Sigmoid colon (tissue), 7 donors: ENCODE data around the gene ORC4. TPM values are rescaled to one million over a fixed set of nuclear protein-coding genes. Genes with fewer than 3 reads are reported as not detected.

Source experiments
- DNase-seq: peaks from one replicate; pipeline ENCODE4 v3.0.0-alpha.2; 2019
- H3K27ac ChIP-seq, 4 donors: fragments of 200-600 bp; sonication (generic); one replicate each; pipeline ENCODE4 v1.5.1; 2016 to 2019; ENCODE audit warnings: mild to moderate bottlenecking in 1 of 4
- H3K27me3 ChIP-seq, 3 donors: fragments of 200-600 bp; sonication (generic); one replicate each; pipeline ENCODE4 v1.5.1; 2019; ENCODE audit warnings: mild to moderate bottlenecking in 1 of 3
- H3K36me3 ChIP-seq, 4 donors: fragments of 200-600 bp; sonication (generic); one replicate each; pipeline ENCODE4 v1.5.1; 2016 to 2019
- H3K4me1 ChIP-seq, 4 donors: fragments of 200-600 bp; sonication (generic); one replicate each; pipeline ENCODE4 v1.5.1; 2017 to 2019
- H3K4me3 ChIP-seq, 4 donors: fragments of 200-600 bp; sonication (generic); one replicate each; pipeline ENCODE4 v1.5.1; 2017 to 2019; ENCODE audit warnings: mild to moderate bottlenecking in 2 of 4, moderate library complexity in 1 of 4
- H3K9me3 ChIP-seq, 4 donors: fragments of 200-600 bp in 3 of 4; sonication (generic) in 3 of 4; one replicate each; pipeline versions ENCODE4 v1.5.1 to v1.6.1; 2013 to 2019
- CTCF ChIP-seq, 4 experiments: fragments of 450-650 bp in 3 of 4; fragments of 200-600 bp in 1 of 4; IDR thresholded peaks; one replicate each; pipeline ENCODE4 v1.5.1; 2016 to 2019; ENCODE audit warnings: antibody characterized with exemption in 4 of 4, mild to moderate bottlenecking in 3 of 4, moderate library complexity in 2 of 4
- EP300 ChIP-seq, 4 donors: sonication (generic); formaldehyde crosslinking; IDR thresholded peaks; one replicate each; pipeline ENCODE4 v1.6.1; 2017; ENCODE audit warnings: antibody characterized with exemption in 4 of 4
- POLR2A ChIP-seq, 2 donors: fragments of 450-650 bp; IDR thresholded peaks; one replicate each; pipeline ENCODE4 v1.6.1; 2016; ENCODE audit warnings: antibody characterized with exemption in 2 of 2, mild to moderate bottlenecking in 2 of 2, moderate library complexity in 2 of 2
- POLR2AphosphoS5 ChIP-seq, 4 donors: sonication (generic); formaldehyde crosslinking; IDR thresholded peaks; one replicate each; pipeline ENCODE4 v1.6.1; 2017; ENCODE audit warnings: antibody characterized with exemption in 4 of 4
- WGBS, 2 donors: extraction: QIAGEN DNeasy Blood & Tissue Kit; methylation state at CpG; one replicate each; pipeline ENCODE4 v1.1.7; 2013; 5-methylcytosine and 5-hydroxymethylcytosine counted together
- intact Hi-C: fragments of 100-400 bp; cut with DNase I; formaldehyde crosslinking; loops from one replicate; pipeline ENCODE4 v1.15.1; 2023
- polyA plus RNA-seq, 3 donors: library from polyadenylated mRNA; stranded (reverse); fragments of 200-250 nt; gene quantifications; one replicate each; pipeline ENCODE4 v1.2.3, GENCODE V29; 2013
- total RNA-seq, 4 donors: library from RNA; depleted of rRNA; stranded (reverse); fragments of >200 nt; gene quantifications; one replicate each; pipeline ENCODE4 v1.1.0, GENCODE V29; 2016
- donor health status: healthy with polysubstance abuse.
- donor health status: Bipolar disorder and iron deficiency.
- donor health status: healthy.

ORC4 gene
- total and polyA plus RNA-seq, 7 donors = 14.4 to 89.5 (median 61.8) TPM

GRCh38 chr2:147916723-147917122, 103.8 kb downstream of the ORC4 start:
- H3K4me3 ChIP-seq = no peak overlapping the region
- peaks cover 0 to 50% (median 30%) of the 10 kb centered on the region in 4 donors for H3K4me1 ChIP-seq
- H3K27ac ChIP-seq = peak overlapping the region in 1 of 4 donors; percentile 1
- no peak for DNase-seq
- TF ChIP-seq POLR2AphosphoS5 (IDR thresholded peaks at IDR 0.05) = no peak
- TF ChIP-seq CTCF (IDR thresholded peaks at IDR 0.05) = no peak
- TF ChIP-seq EP300 (IDR thresholded peaks at IDR 0.05) = no peak
- intact Hi-C loops = loop anchor here (10.0 kb wide), 1 partner anchor 542 kb away; no protein-coding TSS in a partner anchor
- H3K9me3 ChIP-seq = no peaks in the 10 kb centered on the region
- peaks cover 0 to 24% (median 0%) of the 10 kb centered on the region in 4 donors for H3K36me3 ChIP-seq
- WGBS, 2 donors = 86 to 93% methylated on average over 4 of the region's 4 CpGs
- H3K27me3 ChIP-seq = no peaks in the 10 kb centered on the region

GRCh38 chr2:147916067-147916466, 104.5 kb downstream of the ORC4 start:
- no peaks in the 10 kb centered on the region for H3K9me3 ChIP-seq
- peaks cover 0 to 22% (median 0%) of the 10 kb centered on the region in 4 donors for H3K36me3 ChIP-seq
- WGBS, 2 donors = 92% methylated on average over 2 of the region's 2 CpGs
- no peak overlapping the region for H3K4me3 ChIP-seq
- intact Hi-C loops = loop anchor here (10.0 kb wide), 1 partner anchor 541 kb away; no protein-coding TSS in a partner anchor
- H3K27ac ChIP-seq = peak overlapping the region in 1 of 4 donors; percentile 1
- DNase-seq = no peak
- peaks cover 0 to 56% (median 33%) of the 10 kb centered on the region in 4 donors for H3K4me1 ChIP-seq
- no peak for TF ChIP-seq POLR2A (IDR thresholded peaks at IDR 0.05)
- TF ChIP-seq CTCF (IDR thresholded peaks at IDR 0.05) = no peak
- no peak for TF ChIP-seq POLR2AphosphoS5 (IDR thresholded peaks at IDR 0.05)
- no peak for TF ChIP-seq EP300 (IDR thresholded peaks at IDR 0.05)
- no peaks in the 10 kb centered on the region for H3K27me3 ChIP-seq

GRCh38 chr2:147913701-147914480, 106.6 kb downstream of the ORC4 start:
- no peak for DNase-seq
- H3K36me3 ChIP-seq = peaks cover 0 to 11% (median 0%) of the 10 kb centered on the region in 4 donors
- H3K4me3 ChIP-seq = no peak overlapping the region
- no peaks in the 10 kb centered on the region for H3K9me3 ChIP-seq
- 35 to 55% methylated on average over 3 of the region's 3 CpGs for WGBS, 2 donors
- no peak for TF ChIP-seq POLR2AphosphoS5 (IDR thresholded peaks at IDR 0.05)
- TF ChIP-seq POLR2A (IDR thresholded peaks at IDR 0.05) = no peak
- no peak for TF ChIP-seq CTCF (IDR thresholded peaks at IDR 0.05)
- no peak for TF ChIP-seq EP300 (IDR thresholded peaks at IDR 0.05)
- peaks cover 0 to 67% (median 36%) of the 10 kb centered on the region in 4 donors for H3K4me1 ChIP-seq
- H3K27ac ChIP-seq = no peak overlapping the region
- H3K27me3 ChIP-seq = no peaks in the 10 kb centered on the region
- intact Hi-C loops = loop anchor here (5.0 to 10.0 kb wide), 5 partner anchors 72 to 1182 kb away; no protein-coding TSS in a partner anchor

- H3K4me3 ChIP-seq = no peak overlapping the region
- H3K4me1 ChIP-seq = peaks cover 0 to 51% (median 28%) of the 10 kb centered on the region in 4 donors
- intact Hi-C loops = loop anchor here (1.0 to 10.0 kb wide), 6 partner anchors 69 to 1179 kb away; no protein-coding TSS in a partner anchor
- peak; percentile 36 to 74 (median 64) for TF ChIP-seq CTCF (IDR thresholded peaks at IDR 0.05)
- TF ChIP-seq POLR2A (IDR thresholded peaks at IDR 0.05) = no peak
- TF ChIP-seq POLR2AphosphoS5 (IDR thresholded peaks at IDR 0.05) = peak in 2 of 4 donors; percentile 3 to 5
- WGBS, 2 donors = 0% methylated on average over 2 of the region's 2 CpGs
- H3K27ac ChIP-seq = no peak overlapping the region
- no peaks in the 10 kb centered on the region for H3K27me3 ChIP-seq
- DNase-seq = no peak
- no peaks in the 10 kb centered on the region for H3K9me3 ChIP-seq
- H3K36me3 ChIP-seq = no peaks in the 10 kb centered on the region
Measured at GRCh38 chr2:147910990-147911473, 109.5 kb downstream of the ORC4 start.
